ENCODE results near the gene FNDC3A. TPM values are rescaled to one million over a fixed set of nuclear protein-coding genes. Genes with fewer than 3 reads are reported as not detected.

Gene FNDC3A
- total RNA-seq, 1 donor from 2014 or later, result 40.7 TPM

DNA sequence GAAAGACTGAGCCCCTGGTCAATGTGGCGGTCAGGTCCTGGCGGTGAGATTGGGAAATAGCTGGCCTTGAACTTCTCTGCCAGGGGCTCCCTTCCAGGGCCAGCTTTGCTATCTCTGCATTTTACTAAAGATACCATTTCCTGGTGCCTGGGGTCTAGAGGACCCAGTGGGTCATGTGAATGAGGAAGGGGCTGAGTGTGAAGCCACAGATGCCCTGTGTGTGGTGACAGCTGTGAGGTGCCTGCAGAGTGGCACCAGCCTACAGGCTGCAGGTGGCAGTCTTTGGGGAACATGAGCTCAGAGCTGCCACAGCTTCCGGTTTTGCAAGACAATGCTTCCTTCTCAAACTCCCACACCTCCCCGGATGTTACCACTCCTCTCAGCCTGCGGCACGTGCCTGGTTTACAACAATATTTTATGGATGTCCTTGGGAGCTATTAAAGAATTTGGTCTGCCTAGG is 239.2 kb downstream of the FNDC3A start:
- DNase-seq (ENCODE audit: low spot score), result no peak

DNA sequence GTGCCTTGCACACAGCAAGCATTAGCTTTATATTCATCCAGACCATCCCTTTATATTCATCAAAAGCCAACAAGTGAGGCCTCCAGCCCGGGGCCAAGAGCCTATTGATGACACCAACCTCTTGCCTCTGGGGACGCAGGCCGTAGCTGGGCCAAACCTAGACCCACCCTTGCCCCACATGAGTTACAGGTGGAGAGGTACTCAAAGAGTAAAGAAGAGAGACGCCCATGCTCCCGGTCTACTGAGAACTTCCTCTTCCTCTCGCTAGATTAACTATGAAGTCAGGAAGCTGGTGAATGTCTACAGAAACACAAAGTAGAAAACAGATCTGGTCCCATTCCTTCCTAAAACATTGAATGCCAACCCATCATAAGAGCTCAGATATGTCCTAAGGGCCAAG is 240.6 kb downstream of the FNDC3A start:
- DNase-seq (ENCODE audit: low spot score), result no peak

DNA sequence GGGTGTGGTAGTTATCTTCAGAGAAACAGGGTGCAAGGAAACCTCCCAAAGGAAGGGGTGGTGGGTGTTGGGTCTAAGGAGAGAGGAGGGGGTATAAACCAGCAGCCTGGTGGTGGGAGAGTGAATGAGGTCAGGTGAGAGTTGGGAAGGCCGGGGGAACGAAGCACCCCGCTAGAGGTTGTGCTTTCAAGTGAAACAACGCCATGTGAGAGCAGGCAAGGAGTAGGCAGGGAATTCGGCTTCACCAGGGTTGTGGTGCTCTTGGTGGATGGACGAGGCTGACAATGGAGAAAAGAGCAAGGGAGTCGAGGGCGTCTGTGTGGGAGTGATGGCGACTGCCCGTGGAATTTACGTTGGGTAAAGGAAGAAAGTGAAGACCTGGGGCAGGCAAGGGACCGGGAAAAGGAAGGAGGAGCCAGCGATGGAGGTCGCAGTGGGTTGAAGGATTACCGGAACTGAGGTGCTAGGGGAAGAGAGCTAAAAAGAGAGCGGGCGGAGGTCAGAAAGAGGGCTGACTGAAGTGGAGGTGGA is 242.3 kb downstream of the FNDC3A start:
- DNase-seq (ENCODE audit: low spot score), result no peak

DNA sequence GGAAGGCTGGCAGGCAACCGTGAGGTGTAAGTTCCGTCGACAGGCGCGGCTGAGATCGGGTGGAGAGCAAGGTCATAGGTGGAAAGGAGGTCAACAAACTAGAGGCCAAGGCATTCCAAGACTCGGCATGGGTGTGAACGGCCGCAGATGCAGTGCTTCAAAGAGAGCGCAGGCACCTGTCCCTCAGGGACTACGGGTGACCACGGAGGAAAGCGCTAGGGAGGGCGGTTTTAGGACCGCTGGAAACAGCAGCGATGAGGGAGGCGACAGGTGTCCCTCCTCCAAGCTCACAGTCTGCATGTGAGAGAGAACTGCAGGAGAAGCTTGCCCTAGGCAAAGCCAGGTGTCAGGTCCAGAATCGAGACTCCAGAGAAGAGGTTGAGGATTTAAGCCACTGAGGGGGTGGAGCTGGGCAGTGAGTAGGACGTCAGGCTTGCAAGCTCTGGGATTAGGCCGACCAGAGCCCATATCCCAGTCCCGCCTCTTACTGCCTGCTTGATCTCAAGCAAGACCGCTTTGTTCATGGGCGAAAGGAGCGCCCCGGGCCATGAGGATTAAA is 242.9 kb downstream of the FNDC3A start:
- no peak for DNase-seq (ENCODE audit: low spot score)

DNA sequence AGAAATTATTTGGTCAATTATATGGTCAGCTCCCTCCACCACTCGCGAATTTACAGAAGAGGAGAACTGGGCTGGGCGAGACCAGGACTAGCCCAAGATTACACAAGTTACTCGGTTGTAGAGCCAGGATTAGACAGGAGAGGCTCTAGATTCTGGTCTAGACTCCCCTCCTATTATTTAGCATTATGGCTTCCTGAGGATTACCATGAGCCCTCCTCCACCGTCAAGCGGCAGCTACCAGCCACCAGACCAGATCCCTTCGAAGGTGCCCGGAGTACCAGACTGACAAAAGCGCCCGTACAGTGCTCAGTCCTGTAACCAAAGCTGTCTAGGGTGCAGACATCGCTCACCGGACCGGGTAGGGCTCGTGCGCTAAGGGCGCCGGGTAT is 243.9 kb downstream of the FNDC3A start:
- DNase-seq (ENCODE audit: low spot score), result no peak

DNA sequence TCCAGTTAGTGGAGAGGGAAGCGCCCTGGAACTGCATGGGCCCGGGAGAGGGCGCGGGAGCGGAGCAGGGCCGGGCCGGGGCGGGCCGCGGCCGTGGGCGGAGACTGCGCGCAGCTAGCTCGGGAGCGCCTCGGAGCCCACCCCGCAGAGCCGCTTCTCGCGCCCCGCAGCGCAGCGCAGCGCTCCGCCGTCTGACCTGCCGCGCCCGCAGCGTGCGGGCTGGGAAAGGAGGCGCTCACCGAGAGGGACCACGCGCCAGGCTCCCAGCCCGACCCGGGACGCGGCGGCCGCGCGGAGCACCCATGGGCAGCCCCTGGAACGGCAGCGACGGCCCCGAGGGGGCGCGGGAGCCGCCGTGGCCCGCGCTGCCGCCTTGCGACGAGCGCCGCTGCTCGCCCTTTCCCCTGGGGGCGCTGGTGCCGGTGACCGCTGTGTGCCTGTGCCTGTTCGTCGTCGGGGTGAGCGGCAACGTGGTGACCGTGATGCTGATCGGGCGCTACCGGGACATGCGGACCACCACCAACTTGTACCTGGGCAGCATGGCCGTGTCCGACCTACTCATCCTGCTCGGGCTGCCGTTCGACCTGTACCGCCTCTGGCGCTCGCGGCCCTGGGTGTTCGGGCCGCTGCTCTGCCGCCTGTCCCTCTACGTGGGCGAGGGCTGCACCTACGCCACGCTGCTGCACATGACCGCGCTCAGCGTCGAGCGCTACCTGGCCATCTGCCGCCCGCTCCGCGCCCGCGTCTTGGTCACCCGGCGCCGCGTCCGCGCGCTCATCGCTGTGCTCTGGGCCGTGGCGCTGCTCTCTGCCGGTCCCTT is 244.5 kb downstream of the FNDC3A start, which contains the start of gene MLNR:
TSS of gene MLNR (plus strand) at position 303 of the 820 bp plus-strand sequence. CDS start at position 303, 0 bp downstream.
- no peak for DNase-seq (ENCODE audit: low spot score)

DNA sequence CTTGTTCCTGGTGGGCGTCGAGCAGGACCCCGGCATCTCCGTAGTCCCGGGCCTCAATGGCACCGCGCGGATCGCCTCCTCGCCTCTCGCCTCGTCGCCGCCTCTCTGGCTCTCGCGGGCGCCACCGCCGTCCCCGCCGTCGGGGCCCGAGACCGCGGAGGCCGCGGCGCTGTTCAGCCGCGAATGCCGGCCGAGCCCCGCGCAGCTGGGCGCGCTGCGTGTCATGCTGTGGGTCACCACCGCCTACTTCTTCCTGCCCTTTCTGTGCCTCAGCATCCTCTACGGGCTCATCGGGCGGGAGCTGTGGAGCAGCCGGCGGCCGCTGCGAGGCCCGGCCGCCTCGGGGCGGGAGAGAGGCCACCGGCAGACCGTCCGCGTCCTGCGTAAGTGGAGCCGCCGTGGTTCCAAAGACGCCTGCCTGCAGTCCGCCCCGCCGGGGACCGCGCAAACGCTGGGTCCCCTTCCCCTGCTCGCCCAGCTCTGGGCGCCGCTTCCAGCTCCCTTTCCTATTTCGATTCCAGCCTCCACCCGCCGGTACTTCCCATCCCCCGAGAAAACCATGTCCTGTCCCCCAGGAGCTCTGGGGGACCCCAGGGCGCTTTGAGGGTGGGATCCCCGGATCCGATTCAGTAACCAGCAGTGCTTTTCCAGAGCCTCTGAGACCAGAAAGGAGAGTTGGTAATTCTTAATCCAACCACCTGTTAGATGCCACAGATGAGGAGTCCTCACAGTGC is 245.3 kb downstream of the FNDC3A start:
- no peak for DNase-seq (ENCODE audit: low spot score)

DNA sequence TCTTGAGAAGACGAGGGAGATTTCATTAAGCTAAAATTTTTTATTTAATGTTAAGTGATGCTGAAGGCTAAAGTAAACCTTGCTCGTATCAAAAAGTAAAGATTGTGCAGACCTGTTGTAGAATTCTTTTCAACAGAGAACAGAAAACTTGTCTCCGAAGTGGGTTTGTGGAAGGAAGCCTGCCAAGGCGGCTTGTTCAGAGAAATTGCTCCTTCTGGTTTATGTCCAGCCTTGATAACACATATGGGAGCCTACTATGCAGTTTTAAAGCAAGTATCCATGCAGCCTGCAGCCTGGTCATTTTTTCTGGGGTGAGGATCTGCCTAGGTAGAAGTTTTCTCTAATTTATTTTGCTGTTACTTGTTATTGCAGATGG is 245.9 kb downstream of the FNDC3A start:
- DNase-seq (ENCODE audit: low spot score), result no peak

DNA sequence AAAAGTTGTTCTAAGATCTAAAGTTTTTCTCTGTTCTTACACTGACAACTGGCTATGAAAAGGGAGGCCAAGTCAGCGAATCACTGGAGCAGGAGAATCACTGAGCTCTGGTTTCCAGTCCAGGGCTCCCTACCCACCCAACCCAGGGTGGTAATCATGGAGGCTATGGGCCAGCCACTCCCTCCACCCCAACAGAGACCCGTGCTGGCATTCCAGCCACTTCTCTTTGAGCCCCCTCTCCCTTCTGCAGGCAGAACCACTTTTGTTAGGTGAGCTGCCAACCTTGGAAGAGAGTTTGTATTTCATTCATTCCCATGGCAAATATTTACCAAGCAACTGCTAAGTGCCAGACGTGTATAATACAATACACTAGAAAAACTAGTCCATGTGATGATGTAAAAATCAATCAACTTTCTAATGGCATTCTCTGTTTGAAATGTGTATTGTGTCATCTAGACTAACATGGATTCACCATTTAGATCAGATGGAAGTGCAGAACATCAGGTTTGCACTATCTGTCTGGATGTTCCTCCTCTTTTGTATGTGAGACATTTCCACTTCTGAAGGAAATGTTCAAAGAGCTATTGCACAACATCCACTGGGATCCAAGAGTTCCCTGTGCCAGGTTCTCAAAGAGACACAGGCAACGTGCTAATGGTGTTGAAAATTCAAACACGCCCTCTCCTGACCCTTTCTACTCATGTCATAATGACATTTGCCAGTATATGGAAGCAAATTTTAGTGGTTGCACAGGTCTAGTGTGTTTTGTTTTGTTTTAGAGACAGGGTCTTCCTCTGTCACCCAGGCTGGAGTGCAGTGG is 249.7 kb downstream of the FNDC3A start:
- DNase-seq (ENCODE audit: low spot score), result no peak

DNA sequence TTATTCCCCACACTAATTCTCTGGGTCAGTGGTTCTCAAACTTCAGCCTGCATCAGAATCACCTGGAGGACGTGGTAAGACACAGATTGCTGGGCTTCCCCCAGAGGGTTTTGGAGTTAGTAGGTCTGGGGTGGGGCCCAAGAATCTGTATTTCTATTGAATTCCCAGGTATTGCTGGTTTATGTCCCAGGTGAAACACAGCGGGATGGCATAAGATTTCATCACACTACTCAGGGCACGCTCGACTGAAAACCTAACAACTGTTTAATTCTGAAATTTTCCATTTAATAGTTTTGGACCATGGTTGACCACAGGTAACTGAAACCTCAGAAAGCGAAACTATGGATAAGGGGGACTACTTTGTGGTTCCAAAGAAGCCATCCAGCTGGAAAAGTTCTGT is 250.9 kb downstream of the FNDC3A start:
- DNase-seq (ENCODE audit: low spot score), result no peak

DNA sequence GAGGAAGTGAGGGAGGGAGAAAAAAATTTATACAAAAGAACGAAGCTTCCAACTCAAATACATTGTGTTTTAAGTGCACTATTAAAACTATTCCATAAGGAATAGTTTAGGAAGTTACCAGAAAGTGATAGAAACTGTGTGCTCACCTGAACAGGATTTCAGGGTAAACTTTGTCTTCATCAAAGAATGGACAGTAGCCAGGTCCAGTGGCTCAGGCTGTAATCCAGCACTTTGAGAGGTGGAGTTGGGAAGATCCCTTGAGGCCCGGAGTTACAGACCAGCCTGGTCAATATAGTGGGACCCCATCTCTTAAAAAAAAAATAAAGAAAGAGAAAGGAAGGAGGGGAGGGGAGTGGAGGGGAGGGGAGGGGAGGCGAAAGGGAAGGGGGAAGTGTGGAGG is 259.0 kb downstream of the FNDC3A start:
- DNase-seq (ENCODE audit: low spot score), result no peak

DNA sequence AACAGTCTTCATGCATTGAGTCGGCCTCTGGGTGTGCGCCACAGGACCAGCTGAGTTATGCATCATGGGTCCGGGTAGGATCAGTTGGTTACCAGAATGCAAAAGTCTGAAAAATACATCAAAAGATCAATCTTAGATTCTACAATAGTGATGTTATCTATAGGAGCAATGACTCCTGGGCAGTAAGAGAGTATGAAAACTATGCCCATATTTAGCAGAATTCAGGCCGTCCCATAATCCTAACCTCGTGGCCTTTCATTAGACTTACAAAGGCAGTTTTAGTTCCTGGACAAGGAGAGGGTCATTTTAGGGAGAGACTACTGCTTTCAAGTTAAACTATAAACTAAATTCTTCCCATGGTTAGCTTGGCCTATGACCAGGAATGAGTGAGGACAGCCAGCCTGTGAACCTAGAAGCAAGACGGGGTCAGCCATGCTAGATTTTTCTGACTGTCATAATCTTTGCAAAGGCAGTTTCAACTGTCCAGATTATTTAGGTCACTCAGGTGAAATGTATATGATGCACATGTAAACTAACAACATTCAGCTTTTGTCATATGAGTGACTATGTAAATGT is 260.2 kb downstream of the FNDC3A start:
- DNase-seq (ENCODE audit: low spot score), result no peak

DNA sequence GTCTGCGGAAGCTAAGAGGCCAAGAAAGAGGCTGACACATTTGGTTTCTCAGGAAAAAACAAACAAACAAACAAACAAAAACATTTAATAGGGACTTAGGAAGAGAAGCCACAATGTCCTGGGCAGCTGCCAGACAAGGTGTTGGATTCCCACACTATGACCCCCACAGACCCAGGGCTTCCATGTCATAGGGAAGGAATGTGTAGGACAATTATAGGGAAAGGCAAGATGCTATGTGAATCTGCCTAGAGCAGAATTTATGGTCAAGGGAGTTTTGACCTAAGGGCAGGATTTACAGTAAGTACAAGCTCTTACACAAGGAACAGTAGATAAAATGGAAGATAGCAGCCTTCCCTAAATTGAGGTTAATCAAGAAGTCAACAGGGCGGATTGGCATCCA is 262.9 kb downstream of the FNDC3A start:
- no peak for DNase-seq (ENCODE audit: low spot score)

DNA sequence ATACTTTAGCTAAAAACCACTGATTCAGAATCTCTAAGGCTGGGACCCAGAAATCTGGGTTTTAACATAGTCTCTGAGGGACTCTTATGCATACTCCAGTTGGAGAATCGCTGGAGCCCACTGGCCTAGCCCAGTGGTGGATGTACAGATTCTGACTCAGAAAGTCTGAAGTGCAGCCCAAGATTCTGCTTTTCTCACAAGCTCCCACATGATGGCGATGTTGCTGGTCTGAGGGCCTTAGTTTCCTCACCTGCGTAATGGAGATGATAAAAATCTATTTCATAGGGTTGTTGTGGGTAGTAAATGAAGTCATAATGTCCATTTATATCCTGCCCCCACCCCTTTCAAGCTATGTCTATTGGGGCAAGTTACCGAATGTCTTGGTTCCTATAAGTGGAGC is 264.3 kb downstream of the FNDC3A start:
- no peak for DNase-seq (ENCODE audit: low spot score)

DNA sequence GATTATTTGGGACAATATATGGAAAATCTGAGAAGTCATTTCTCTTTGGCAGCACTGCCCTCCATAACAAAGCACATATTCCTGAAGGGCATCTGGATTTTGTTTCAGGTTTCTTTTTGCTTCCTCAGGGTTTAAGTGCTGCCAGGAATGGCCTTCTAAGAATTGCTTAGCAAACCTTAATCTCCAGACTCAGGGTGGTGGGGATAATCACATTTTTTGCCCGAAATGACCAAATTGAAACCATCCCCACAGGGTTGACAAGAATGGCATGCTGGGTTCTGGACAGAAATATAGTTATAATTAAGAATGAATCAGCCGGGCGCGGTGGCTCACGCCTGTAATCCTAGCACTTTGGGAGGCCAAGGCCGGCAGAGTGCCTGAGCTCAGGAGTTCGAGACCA is 265.6 kb downstream of the FNDC3A start:
- DNase-seq (ENCODE audit: low spot score), result no peak

DNA sequence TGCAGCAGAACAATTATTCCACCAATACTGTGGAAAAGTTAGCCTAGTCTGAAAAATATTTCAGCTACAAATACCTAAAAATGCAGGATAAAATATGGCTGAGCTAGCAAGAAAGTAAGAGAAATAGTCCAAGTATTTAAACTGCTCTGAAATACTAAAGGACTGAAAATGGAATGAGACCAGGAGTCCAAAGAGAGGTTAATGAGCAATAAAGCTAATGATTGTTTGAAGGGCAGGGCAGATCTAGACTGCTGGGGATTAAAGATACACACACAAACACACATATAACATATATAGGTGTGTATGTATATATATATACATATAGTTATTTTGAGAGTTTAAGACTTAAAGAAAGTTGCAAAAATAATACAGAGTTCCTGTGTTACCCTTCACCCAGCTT is 269.4 kb downstream of the FNDC3A start:
- DNase-seq (ENCODE audit: low spot score), result no peak

DNA sequence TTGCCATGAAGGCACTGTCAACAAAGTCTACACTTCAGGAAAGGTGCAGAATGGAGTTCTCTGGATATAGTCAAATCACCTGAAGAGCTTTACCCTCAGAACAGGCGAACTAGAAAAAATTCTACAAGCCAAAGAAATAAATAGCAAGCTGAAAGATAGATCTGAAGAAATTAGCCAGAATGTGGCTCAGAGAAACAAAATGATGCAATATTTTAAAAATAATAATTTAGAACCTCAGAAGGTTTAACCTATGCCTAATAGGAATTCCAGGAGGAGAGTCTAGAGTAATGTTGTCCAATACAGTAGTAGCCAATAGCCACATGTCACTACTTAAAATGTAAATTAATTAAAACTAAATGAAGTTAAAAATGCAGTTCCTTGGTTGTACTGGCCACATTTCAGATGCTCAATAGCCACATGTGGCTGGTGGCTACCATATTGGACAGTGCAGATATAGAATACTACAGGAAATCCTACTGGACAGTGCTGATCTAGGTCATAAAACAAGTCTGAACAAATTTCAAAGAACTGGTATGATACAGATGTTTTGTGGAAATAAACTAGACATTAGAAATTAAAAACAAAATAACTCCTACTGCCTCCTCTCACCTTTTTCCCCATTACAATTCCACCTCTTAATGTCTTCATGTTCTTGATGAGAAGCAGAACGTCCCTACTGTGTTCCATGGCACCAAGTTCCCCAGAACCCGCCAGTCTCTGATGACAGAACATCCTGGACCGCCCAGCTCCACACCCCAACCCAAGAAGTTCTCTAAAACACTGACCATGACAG is 271.3 kb downstream of the FNDC3A start:
- no peak for DNase-seq (ENCODE audit: low spot score)

DNA sequence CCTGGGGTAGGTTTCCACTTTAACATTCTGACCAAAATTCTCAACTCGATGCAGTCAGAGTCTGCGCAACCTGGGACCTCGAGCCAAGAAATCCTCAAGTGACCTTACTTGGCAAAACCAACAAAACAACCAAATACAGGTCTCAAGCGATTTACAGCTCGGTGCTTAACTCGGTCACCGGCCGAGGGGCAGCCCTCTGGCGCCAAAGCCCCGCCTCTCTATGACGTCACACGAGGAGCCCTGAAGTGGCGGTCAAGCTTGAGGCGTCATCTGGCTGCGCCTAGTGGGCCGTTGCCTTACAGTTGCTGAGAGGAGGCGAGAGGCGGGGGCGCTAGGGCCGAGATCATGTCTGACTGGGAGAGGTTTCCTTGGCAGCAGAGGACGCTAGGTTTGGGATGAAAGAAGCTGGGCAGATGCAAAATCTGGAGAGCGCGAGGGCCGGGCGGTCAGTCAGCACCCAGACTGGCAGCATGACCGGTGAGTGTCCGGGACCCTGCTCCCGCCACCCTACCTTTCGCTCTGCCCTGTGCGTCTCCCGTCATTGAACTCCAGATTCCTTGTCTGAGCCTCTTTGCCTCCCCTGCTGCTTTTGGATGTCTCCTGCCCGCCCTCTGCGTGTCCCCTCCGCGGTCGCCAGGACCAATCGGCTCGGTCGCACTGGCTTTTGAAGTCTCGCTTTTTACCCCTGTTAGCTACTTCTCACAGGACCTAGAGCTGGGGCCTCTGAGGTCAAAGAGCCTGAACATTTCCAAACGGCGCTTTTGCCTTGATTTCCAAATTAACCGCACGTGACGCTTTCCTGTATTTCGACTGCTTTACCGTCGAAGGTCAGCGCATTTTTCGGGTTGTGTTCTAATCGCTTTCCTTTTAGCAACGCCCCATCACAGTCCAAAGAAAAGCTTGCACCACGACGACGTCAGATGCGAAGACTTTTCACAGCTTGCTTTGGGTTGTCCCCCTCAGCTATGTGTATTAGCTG is 272.2 kb downstream of the FNDC3A start, which contains the start of gene CDADC1:
TSS of gene CDADC1 (plus strand) at position 283 of the 979 bp plus-strand sequence. CDS start at position 396, 113 bp downstream.
- peak; percentile 99 for DNase-seq (ENCODE audit: low spot score)

DNA sequence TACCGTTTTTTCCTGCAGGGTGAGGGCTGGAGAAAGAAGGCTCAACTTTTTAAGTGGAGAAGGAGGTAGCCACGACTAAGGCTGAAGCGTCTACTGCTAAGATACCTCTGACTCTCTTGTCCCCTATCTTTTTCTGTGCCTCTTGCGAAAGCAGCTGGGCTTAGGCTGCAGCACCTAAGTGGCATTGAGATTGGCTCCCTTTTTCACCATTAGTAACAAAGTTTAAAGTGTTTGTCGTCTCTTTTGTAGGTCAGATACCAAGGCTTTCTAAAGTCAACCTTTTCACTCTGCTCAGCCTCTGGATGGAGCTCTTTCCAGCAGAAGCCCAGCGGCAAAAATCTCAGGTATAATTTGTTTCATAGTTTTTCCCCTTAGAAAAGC is 272.9 kb downstream of the FNDC3A start:
- DNase-seq (ENCODE audit: low spot score), result no peak

Measured in mesenteric fat pad (tissue), 1 donor.